DMS 273 (cell line): ENCODE results near the gene RNF141.
A peak's percentile ranks its signal among the peaks of the same experiment; 100 is the strongest.

Experiments
- DNase-seq: peaks from one replicate; lab custom pipeline; 2025; ENCODE audit not compliant: unreplicated experiment; lab: John Stamatoyannopoulos, UW

Gene RNF141

DNA sequence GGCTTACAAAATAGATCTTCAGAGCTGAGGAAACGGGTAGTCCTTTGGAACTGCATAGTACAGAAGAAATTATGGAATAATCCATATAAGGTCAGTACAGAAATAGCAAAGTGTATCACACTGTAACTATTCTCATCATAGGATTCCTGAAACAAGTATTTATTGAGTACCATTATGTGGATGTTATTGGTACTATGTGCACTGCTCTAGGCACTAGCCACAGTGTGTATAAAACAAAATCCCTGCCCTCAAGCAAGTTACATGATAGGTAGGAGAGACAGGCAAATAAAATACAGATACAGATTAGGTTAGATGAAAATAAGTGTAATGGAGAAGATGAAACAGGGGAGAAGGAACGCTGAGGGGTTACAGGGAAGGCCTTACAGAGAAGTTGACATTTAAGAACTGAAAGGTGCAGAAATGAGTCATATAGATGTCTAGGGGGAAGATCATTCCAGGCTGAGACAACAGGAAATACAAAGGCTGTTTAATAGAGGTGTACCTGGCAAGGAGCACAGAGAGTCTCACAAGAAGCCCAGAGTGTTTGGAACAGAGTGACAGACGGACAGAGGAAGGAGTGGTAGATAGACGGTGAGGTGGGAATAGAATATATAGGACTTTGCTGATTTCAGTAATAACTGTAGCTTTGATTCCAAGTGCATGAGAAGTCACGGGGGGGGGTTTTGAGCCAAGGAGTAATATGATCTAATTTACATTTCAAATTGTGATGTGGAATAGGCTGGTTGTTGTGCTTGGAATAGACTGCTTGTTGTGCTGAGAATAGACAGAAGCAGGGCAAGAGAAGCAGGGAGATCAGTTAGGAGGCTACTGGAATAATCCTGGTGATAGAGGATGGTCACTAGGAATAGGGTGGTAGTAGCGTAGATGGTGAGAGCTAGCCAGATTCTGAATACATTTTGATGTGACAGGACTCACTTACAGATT is 13.7 kb downstream of the RNF141 start:
- no peak for DNase-seq

DNA sequence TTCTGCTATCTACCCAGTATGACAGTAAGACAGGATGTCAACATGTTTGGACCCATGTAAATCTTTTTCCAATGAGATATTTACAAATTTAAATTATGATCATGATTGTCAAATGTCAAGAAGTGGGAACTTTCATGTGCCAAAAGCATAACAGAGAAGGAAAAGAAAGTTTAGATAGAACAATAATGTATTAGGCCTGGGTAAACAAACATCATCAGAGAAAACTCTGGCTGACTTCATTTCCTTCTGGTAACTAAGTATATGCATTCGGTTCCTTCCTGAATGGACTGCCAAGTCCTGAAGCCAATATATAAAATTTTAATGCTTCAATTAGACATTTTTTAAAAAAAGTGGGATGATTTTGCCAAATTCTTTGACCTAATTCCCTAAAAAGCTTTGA is 16.5 kb downstream of the RNF141 start:
- no peak for DNase-seq

DNA sequence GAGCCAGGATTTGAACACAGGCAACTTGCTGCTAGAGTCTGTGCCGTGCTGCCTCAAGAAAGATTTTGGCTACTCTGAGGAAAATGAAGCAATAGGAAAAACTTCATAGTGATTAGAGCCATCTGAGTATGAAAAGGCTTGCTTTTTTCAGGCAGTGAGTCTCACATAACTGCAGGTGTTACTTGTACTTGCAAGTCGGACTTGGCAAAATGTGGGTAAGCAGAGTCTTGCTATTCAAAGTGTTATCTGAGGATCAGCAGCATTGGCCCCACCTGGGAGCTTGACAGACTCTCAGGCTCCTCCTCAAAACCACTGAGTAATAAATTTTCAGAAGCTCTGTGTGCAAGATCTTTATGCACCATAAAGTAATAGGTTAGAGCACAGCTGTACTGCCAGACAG is 18.1 kb downstream of the RNF141 start:
- DNase-seq: no peak

DNA sequence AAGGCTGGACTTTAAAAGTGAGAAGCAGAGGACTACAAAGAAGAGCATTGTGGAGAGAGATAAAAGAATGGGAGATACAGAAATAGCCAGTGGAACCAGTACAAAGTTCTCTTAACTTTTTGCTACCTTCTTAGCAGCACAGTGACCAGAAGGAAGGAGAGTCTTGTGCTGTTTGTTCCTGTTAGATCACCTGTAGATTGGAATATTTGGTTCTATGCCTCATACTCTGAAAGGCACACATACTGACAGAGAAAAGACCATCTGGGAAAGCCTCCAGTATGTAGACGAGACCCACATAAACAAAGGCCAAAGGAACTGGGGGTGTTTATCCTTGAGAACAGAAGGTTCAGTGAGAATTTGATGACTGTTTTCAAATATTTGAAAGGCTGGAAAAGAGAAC is 18.7 kb downstream of the RNF141 start:
- no peak for DNase-seq

DNA sequence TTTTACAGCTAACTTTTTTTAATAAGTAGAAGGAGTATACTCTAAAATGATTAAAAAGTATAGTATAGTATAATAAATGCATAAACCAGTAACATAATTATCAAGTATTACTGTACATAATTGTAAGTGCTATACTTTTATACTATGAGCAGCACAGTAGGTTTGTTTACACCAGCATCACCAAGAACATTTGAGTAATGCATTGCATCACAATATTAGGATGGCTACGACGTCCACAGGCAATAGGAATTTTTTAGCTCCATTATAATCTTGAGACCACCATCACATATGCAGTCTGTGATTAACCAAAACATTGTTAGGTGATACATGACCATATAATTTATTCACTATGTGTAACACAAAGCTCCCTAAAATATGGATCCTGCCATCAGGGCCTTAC is 20.4 kb downstream of the RNF141 start:
- no peak for DNase-seq

DNA sequence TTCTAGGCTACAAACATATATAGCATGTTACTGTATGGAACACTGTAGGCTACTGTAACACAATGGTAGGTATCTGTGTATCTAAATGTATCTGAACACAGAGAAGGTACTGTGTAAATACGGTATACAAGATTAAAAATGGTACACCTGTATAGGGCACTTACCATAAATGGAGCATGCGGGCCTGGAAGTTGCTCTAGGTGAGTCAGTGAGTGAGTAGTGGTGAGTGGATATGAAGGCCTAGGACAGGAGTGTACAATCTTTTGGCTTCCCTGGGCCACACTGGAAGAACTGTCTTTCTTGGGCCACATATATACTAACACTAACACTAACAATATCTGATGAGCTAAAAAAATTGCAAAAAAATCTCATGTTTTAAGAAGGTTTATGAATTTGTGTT is 21.4 kb downstream of the RNF141 start:
- DNase-seq: no peak

DNA sequence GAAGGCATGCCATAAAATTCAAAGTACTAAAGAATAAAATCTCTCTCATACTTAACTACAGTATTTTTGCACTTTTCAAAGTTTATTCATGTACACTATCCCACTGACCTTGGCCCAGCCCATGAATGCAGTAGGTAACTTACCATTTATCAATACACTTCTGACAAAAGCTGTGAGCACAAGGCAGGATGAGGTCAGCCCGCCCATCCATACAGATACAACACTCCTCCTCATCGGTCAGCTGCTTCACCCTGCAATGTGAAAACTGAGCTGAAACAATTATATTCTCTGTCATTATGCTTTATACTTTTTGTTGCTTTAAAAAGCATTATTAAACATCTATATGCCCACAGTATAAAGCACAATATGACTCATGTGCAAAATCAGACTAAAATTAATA is 22.1 kb downstream of the RNF141 start:
- no peak for DNase-seq

DNA sequence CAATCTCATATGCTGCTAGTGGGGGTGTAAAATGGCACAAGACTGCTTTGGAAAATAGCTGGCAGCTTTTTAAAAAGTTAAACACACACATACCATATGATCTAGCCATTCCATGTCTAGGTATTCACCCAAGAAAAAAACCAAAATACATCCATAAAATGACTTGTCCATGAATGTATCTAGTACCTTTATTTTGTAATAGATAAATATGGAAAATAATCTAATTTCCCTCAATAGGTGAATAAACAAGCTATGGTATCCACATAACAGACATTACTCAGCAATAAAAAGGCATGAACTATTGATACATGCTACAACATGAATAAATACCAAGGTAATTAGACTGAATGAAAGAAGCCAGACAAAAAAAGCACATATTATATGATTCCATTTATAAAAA is 22.9 kb downstream of the RNF141 start:
- DNase-seq: no peak

DNA sequence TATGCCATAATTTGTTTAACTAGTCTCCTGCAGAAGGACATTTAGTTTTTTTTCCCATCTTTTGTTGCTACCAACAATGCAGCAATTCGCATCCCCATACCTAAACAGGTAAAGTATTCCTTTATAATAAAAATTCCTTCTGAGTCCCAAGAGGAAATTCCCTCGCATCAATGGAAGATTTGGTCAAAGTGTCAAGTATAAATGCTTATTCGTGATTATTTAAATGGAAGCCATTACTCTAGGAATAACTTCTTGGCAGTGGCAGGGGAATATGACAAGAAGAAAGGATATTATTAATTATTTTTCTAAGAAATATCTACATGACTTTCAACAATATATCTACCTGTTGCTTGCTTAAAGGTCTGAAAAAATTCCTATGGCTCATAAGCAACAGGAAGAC is 25.6 kb downstream of the RNF141 start:
- no peak for DNase-seq

DNA sequence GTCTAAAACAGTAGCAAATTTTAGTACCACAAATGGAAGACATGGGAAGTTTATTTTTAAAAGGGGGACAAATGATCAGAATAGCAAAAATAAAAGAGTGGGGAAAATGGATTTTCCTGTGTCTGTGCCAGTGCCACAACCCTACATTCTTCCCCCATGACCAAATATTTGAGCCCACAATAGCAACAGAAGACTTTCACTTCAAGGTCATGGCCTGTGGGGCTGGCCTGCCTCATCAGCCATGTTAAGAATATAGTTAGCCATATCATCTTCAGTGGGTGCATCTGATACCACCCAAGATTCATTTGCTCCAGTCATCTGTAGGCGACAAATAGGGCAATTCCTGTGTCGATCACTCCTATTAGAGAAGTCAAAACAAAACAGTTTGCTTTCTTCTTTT is 26.3 kb downstream of the RNF141 start:
- DNase-seq: no peak

DNA sequence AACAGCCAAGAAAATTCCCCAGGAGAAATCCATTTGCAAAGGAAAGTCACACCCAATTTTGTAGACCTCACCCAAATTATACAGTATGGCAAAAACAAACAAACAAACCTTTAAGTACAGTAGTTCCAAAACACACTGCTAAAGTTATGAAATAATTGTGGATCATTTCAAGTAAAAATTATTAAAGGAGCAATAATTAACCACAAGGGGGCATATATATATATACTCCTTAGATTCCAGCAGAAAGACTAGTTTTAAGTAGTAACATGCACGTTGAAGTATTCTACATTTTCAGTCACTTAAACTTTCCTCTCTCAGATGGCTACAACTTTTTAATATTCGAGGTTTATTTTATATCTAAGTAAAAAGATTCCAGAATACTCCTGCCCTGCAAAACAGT is 26.8 kb downstream of the RNF141 start:
- DNase-seq: peak; percentile 10

DNA sequence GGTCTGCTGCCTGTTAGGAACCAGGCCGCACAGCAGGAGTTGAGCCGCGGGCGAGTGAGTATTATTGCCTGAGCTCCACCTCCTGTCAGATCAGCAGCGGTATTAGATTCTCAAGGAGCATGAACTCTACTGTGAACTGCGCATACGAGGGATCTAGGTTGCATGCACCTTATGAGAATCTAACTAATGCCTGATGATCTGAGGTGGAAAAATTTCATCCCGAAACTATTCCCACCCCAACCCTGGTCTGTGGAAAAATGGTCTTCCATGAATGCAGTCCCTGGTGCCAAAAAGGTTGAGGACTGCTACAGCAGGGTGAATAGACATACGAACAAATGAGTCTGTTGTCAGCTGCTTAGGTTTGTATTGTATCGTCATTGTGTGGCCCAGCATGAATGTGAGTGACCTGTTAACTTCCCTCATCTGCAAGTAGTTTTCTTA is 29.8 kb downstream of the RNF141 start:
- no peak for DNase-seq

DNA sequence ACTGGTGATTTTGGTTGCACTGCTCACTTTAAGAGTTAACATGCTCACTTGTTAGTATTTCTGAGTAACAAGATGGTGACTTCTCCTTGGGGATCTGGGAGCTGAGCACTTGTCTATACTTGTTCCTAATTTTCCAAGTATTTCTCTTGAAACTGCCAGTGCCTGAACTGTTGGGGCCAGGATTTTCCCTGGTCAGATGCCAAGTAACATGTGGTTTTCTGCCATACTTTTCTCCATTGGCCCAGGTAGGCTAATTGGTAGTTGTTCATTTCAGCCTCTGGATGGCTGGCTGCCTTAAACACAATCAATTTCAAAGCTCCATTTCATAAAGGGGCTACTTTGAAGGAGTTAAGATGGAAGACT is 35.0 kb downstream of the RNF141 start:
- DNase-seq: no peak

DNA sequence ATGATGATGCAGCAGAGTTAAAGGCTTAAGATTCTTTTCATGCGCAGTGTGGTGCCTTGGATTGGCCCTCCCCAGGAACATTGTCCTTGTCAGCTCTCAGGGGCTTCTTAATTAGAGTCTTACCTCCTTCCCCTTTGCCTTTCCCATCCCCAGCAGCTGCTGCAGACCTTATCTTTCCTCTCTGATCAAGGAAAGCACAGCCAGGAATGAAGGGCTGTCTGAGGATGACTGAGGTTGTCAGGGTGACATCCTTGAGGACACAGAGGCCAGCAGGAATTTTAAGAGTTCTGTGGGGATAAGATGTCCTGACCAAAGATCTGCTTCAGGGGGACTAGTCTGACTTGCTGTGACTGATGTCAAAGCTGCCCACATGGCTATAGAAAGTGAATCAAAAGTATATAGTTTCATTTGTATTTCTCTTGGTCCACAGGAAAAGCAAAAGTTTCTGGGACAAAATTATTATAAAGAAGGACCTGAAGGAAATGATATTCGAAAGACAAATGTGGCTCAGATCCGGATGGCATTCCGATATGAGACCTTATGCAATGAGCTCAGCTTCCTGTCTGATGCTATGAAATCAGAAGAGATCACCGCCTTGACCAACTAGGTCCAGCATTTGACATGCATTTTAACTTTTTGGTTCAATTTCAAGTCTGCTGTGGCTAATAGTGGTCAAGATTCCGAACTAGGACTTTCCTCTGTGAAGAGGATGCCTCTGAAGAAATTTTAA is 35.5 kb downstream of the RNF141 start:
- no peak for DNase-seq

DNA sequence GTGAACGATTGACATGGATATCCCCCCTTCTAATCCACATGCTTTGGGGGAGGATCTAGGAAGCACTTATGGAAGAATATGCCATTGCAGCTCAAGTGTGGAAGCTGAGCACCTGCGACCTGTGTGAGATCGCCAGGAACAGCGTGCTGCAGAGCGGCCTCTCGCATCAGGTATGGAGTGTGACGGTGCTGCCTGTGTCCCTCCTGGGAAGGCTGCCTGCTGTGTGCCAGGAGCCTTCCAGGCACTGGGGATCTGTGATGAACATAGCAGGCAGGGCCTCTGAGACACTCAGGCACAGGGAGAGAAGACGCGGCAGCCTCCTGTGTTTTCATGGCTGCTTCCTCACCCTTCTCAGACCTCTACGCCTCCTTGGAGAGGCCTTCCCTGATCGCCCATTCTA is 36.5 kb downstream of the RNF141 start:
- DNase-seq: no peak

DNA sequence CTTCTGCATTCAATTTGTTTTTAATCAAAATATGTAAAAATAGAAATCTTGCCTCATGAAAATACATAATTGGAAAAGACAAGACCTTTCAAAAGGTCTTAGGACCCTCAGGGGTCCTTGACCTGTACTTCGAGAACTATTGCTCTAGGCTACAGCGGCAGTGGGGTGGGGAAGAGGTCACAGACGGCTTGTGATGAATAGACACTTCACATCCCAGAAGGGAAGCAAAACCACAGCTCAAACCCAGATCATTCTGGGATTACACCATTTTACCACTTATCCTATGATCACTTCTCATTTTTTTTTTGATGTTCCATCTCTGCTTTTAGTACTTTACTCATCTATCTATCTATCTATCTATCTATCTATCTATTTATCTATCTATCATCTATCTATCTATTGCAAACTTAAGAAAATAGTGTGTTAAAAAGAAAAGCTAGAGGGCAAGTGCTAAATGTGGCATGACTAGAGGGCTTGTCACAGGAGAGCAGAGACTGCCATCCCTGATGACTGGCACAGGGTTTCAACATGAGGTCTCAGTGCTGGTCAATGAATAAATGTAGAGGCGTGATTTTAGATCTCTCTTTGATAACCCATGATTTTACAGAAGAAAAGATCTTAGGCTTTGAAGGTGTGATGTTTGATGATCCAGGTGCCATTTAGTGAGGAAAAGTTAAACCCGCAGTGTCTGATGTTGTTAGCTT is 37.1 kb downstream of the RNF141 start:
- DNase-seq: no peak

DNA sequence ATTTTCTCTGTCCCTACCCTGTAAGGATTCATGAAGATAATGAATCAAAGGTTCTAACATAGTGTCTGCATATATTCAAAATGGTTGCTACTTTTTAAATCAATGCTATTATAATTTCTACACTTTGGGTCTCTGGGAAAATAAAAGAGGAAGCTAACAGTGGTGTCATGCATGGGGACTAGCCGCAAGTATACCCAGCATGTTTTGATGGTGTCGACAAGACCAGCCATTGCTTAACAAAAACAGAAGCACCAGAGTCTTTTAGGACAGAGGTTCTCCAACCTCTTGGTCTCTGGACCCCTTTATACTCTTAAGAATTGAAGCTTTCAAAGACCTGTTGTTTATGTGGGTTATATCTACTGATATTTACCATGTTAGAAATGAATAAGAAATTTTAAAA is 37.8 kb downstream of the RNF141 start:
- no peak for DNase-seq

DNA sequence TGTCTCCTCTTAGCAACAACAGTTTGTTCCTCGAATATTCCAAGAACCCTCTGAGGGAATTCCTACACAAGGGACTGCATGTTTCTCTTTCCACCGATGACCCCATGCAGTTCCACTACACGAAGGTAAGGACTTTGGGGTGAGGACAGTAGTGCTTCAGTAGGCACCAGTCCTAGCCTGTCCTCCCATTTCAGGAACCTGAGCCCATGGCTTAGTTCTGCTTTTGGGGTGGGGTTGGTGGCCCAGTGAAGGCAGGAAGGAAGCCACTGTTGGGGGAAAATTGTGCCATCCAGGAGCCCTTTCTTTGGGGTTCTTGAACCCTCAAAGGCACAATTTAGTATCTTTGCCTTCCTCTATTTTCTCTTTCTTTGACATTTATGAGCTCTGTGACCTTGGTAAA is 38.2 kb downstream of the RNF141 start:
- DNase-seq: no peak

DNA sequence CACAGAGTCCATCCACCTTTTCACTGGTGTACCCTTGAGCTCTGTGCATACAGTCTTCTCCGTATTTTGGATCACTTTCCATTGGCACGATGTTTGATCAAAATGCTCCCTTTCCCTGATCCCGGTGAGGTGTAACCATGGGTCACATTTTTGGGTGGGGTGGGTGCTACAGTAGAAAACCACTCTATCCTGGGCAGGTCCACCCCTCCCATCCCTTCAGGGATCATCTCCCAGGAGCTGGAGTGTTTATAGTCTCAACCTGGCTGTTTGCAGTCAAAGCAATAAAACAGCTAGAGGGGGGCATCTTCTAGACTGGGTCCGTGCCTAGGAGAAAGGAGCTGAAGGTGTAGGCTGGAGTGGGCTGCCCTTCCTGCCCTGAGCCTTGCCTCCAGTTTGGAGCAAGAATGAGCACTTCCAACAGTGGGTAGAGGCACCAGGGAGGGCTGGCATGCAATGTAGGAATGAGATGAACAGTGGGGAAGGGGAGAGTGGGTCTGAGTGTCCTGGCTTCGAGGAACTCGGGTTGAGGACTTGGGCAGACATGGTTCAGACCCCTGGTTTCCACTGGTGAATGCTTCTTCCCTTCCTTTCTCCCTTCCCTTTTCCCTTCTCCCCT is 38.8 kb downstream of the RNF141 start:
- no peak for DNase-seq

DNA sequence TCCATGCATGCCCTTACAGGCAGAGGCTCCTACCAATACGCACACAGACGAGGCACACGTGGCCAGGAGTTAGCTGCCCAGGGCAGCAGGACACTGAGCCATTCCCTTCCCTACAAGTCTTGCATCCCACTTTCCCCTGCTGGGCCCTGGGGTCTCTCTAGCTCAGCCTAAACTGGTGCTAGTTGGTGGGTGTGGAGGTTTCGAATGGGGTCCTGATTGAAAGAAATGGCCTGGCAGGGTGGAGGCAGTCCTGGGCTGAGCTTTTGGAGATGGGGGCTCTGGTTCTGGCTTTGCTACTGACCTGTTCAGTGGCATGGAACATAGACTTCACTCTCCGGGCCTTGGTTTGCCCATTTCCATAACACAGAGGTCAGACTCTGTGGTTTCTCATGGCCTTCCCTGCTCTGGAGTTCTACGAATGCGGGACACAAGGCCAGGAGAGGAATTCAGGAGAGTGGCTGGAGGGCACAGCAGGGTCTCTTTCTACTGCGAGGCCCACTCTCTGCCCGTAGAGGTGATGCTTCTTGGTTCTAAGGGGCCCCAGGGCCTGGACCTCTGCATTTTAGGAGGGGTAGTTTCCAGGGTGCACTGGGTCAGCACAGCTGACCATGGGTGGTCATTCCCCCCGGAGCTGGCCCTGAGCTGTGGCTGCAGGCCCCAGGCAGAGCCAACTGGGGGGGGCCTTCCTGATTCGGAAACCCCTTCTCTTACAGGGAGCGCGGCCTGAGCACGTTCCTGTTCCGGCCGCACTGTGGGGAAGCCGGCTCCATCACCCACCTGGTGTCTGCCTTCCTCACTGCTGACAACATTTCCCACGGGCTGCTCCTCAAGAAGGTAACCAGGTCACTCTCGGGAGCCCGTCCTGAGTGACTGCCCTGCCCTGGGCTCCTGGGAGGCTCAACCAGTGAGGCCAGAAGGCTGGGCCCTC is 40.0 kb downstream of the RNF141 start:
- DNase-seq: no peak
